ENCODE data around the gene PRDM16. TPM values are rescaled to one million over a fixed set of nuclear protein-coding genes. Genes with fewer than 3 reads are reported as not detected.

Gene PRDM16
- total RNA-seq, 1 experiment from 2014 or later = 22.3 TPM

DNA sequence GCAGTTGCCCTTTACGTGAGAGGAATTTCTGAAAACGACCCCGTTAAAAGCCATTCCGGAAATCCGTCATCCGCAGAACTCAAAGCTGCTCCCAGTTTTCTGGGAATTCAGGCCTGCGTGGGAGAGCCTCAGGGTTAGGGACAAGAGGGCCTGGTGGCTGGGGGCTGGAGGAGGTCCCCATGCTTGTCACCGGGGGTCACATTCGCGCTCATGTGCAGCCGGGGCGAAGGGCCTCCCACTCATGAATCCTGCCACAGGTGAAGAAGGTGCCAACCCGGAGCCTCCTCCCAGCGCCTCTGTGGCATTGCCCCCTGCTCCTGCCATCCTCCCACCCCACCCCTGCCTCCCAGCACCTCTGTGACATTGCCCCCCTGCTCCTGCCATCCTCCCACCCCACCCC is 98.3 kb downstream of the PRDM16 start:
- no TSS peak for BruUV-seq (replicated peaks)
- CTCF ChIA-PET = no interaction called here
- intact Hi-C loops (cut with micrococcal nuclease; ENCODE audit: unreplicated experiment) = no loop called here
- H3K27me3 ChIP-seq (ENCODE audit: control insufficient read depth, insufficient read depth, low read length) = no peaks in the 10 kb centered on the region
- H3K9me3 ChIP-seq (ENCODE audit: control insufficient read depth, insufficient read depth, low read depth, low read length) = no peaks in the 10 kb centered on the region
- H3K4me3 ChIP-seq (ENCODE audit: low read depth in 2 of 2, low read length in 2 of 2) = no peak overlapping the region
- ATAC-seq (no peak), DNase-seq (ENCODE audit: low read depth, low spot score) (no peak)
- POLR2A ChIA-PET = no interaction called here
- no peaks in the 10 kb centered on the region for H3K36me3 ChIP-seq (ENCODE audit: control insufficient read depth, insufficient read depth, low read length)
- in situ Hi-C loops (cut with HindIII; ENCODE audit: low pct_unique_long_range_greater_than_20kb, low sequenced_read_pairs) = no loop called here
- peaks cover 13% of the 10 kb centered on the region for H3K4me1 ChIP-seq (ENCODE audit: control insufficient read depth, insufficient read depth, low read length)
- TF ChIP-seq, protein P1, sequence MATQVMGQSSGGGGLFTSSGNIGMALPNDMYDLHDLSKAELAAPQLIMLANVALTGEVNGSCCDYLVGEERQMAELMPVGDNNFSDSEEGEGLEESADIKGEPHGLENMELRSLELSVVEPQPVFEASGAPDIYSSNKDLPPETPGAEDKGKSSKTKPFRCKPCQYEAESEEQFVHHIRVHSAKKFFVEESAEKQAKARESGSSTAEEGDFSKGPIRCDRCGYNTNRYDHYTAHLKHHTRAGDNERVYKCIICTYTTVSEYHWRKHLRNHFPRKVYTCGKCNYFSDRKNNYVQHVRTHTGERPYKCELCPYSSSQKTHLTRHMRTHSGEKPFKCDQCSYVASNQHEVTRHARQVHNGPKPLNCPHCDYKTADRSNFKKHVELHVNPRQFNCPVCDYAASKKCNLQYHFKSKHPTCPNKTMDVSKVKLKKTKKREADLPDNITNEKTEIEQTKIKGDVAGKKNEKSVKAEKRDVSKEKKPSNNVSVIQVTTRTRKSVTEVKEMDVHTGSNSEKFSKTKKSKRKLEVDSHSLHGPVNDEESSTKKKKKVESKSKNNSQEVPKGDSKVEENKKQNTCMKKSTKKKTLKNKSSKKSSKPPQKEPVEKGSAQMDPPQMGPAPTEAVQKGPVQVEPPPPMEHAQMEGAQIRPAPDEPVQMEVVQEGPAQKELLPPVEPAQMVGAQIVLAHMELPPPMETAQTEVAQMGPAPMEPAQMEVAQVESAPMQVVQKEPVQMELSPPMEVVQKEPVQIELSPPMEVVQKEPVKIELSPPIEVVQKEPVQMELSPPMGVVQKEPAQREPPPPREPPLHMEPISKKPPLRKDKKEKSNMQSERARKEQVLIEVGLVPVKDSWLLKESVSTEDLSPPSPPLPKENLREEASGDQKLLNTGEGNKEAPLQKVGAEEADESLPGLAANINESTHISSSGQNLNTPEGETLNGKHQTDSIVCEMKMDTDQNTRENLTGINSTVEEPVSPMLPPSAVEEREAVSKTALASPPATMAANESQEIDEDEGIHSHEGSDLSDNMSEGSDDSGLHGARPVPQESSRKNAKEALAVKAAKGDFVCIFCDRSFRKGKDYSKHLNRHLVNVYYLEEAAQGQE (IDR thresholded peaks at IDR 0.05; ENCODE audit: insufficient read depth in 1 of 2, low read depth in 2 of 2, low read length in 1 of 2) = no peak
- no peak for TF ChIP-seq POLR2AphosphoS5 (IDR thresholded peaks at IDR 0.05; ENCODE audit: low read depth, low read length)
- no peak for TF ChIP-seq TCF7L2 (IDR thresholded peaks at IDR 0.05; ENCODE audit: low read depth, low read length)
- TF ChIP-seq, protein P2, sequence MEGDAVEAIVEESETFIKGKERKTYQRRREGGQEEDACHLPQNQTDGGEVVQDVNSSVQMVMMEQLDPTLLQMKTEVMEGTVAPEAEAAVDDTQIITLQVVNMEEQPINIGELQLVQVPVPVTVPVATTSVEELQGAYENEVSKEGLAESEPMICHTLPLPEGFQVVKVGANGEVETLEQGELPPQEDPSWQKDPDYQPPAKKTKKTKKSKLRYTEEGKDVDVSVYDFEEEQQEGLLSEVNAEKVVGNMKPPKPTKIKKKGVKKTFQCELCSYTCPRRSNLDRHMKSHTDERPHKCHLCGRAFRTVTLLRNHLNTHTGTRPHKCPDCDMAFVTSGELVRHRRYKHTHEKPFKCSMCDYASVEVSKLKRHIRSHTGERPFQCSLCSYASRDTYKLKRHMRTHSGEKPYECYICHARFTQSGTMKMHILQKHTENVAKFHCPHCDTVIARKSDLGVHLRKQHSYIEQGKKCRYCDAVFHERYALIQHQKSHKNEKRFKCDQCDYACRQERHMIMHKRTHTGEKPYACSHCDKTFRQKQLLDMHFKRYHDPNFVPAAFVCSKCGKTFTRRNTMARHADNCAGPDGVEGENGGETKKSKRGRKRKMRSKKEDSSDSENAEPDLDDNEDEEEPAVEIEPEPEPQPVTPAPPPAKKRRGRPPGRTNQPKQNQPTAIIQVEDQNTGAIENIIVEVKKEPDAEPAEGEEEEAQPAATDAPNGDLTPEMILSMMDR (IDR thresholded peaks at IDR 0.05) = no peak
- no peak for TF ChIP-seq SIN3A (IDR thresholded peaks at IDR 0.05; ENCODE audit: borderline replicate concordance, insufficient read depth, low read depth, low read length)
- H3K27ac ChIP-seq (ENCODE audit: low read length) = no peak overlapping the region

DNA sequence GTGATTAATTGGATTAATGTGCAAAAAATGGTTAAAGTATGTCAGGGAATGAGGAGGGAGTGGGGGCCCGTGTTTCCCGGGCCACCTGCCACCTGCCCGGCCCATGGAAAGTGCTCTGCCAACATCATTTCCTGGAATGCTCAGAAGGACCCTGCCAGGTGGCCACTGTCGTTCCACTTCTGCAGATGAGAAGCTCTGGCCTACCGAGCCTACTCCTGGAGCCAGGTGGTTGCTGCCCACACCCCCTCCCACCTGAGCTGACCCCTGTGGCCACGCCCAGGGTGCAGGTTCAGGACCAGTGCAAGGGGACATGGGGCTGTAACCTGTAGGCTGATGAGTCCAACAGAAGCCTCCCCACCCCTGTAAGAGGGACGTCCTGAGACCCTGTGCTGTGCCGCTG is 99.7 kb downstream of the PRDM16 start:
- DNase-seq (ENCODE audit: low read depth, low spot score) (no peak), ATAC-seq (no peak)
- CTCF ChIA-PET = no interaction called here
- BruUV-seq (replicated peaks) = no TSS peak
- peaks cover 13% of the 10 kb centered on the region for H3K4me1 ChIP-seq (ENCODE audit: control insufficient read depth, insufficient read depth, low read length)
- in situ Hi-C loops (cut with HindIII; ENCODE audit: low pct_unique_long_range_greater_than_20kb, low sequenced_read_pairs) = no loop called here
- H3K36me3 ChIP-seq (ENCODE audit: control insufficient read depth, insufficient read depth, low read length) = no peaks in the 10 kb centered on the region
- no peak overlapping the region for H3K4me3 ChIP-seq (ENCODE audit: low read depth in 2 of 2, low read length in 2 of 2)
- no peaks in the 10 kb centered on the region for H3K9me3 ChIP-seq (ENCODE audit: control insufficient read depth, insufficient read depth, low read depth, low read length)
- intact Hi-C loops (cut with micrococcal nuclease; ENCODE audit: unreplicated experiment) = no loop called here
- no peak overlapping the region for H3K27ac ChIP-seq (ENCODE audit: low read length)
- POLR2A ChIA-PET = no interaction called here
- TF ChIP-seq SIN3A (IDR thresholded peaks at IDR 0.05; ENCODE audit: borderline replicate concordance, insufficient read depth, low read depth, low read length) (no peak), TCF7L2 (IDR thresholded peaks at IDR 0.05; ENCODE audit: low read depth, low read length) (no peak), POLR2AphosphoS5 (IDR thresholded peaks at IDR 0.05; ENCODE audit: low read depth, low read length) (no peak)
- TF ChIP-seq, protein P1 (IDR thresholded peaks at IDR 0.05; ENCODE audit: insufficient read depth in 1 of 2, low read depth in 2 of 2, low read length in 1 of 2) = no peak
- TF ChIP-seq, protein P2 (IDR thresholded peaks at IDR 0.05) = no peak
- H3K27me3 ChIP-seq (ENCODE audit: control insufficient read depth, insufficient read depth, low read length) = no peaks in the 10 kb centered on the region
